WTC11 (cell line): ENCODE data around the gene NTMT2. TPM values are rescaled to one million over a fixed set of nuclear protein-coding genes. Genes with fewer than 3 reads are reported as not detected.

Experiments used
- ATAC-seq: fragments of 200-7000 bp; cut with Tn5 transposase; 2 replicates; pipeline ENCODE4 v1.10.0; 2021; ENCODE audit warnings: mild to moderate bottlenecking, moderate library complexity
- CTCF ChIA-PET: fragments of 300-600 bp; sonication (Branson Sonifier 250); formaldehyde crosslinking; loops from one replicate; lab custom pipeline; 2021; ENCODE audit warnings: antibody characterized with exemption; lab: Charles Lee
- POLR2A ChIA-PET: fragments of 350-600 bp; sonication (Branson Sonifier 250); formaldehyde crosslinking; loops from one replicate; lab custom pipeline; 2021; ENCODE audit warnings: antibody characterized with exemption; lab: Charles Lee
- DNase-seq: peaks from one replicate; pipeline ENCODE4 v3.0.0; 2021; ENCODE audit warnings: low spot score
- H3K27ac Mint-ChIP-seq: 2 replicates; pipeline ENCODE4 v1.8.0; 2021; ENCODE audit warnings: mixed read lengths
- H3K27me3 Mint-ChIP-seq: 2 replicates; pipeline ENCODE4 v1.8.0; 2021; ENCODE audit warnings: low read depth, mild to moderate bottlenecking, moderate library complexity, mixed read lengths
- H3K36me3 Mint-ChIP-seq: 2 replicates; pipeline ENCODE4 v1.8.0; 2021; ENCODE audit warnings: mixed read lengths
- H3K4me1 Mint-ChIP-seq: 2 replicates; pipeline ENCODE4 v1.8.0; 2022; ENCODE audit warnings: mixed read lengths
- H3K4me3 Mint-ChIP-seq: 2 replicates; pipeline ENCODE4 v1.8.0; 2021; ENCODE audit warnings: mild to moderate bottlenecking, moderate library complexity, mixed read lengths
- H3K9me3 Mint-ChIP-seq: 2 replicates; pipeline ENCODE4 v1.8.0; 2021; ENCODE audit warnings: mixed read lengths
- ATF1 ChIP-seq: sonication (generic); formaldehyde crosslinking; IDR thresholded peaks from 2 replicates; pipeline ENCODE4 v1.8.1; 2023; ENCODE audit warnings: mild to moderate bottlenecking, moderate library complexity, missing genetic modification reagents
- E2F1 ChIP-seq: sonication (generic); formaldehyde crosslinking; IDR thresholded peaks from 2 replicates; pipeline ENCODE4 v1.8.0; 2022; ENCODE audit warnings: mild to moderate bottlenecking, missing genetic modification reagents
- FOXP1 ChIP-seq: sonication (generic); formaldehyde crosslinking; IDR thresholded peaks from 2 replicates; pipeline ENCODE4 v1.8.0; 2022; ENCODE audit warnings: missing genetic modification reagents, mild to moderate bottlenecking, moderate library complexity, borderline replicate concordance
- HMGXB4 ChIP-seq: sonication (generic); formaldehyde crosslinking; IDR thresholded peaks from 2 replicates; pipeline ENCODE4 v1.8.1; 2023; ENCODE audit warnings: mild to moderate bottlenecking, moderate library complexity, missing genetic modification reagents
- NFATC4 ChIP-seq: fragments of 250-450 bp; sonication (Bioruptor Pico); IDR thresholded peaks from 2 replicates; pipeline ENCODE4 v1.9.0; 2021; ENCODE audit warnings: mild to moderate bottlenecking
- NFYB ChIP-seq: sonication (generic); formaldehyde crosslinking; conservative IDR thresholded peaks from 2 replicates; pipeline ENCODE4 v1.8.0; 2022; ENCODE audit warnings: low read depth, missing genetic modification reagents
- NR2C2 ChIP-seq: sonication (generic); formaldehyde crosslinking; IDR thresholded peaks from 2 replicates; pipeline ENCODE4 v1.8.0; 2022; ENCODE audit warnings: mild to moderate bottlenecking, missing genetic modification reagents
- OVOL2 ChIP-seq: fragments of 250-450 bp; sonication (Bioruptor Pico); IDR thresholded peaks from 2 replicates; pipeline ENCODE4 v1.9.0; 2021; ENCODE audit warnings: mild to moderate bottlenecking, borderline replicate concordance
- SP1 ChIP-seq: sonication (generic); formaldehyde crosslinking; conservative IDR thresholded peaks from 2 replicates; pipeline ENCODE4 v1.8.1; 2022; ENCODE audit warnings: missing genetic modification reagents
- TP53 ChIP-seq: sonication (generic); formaldehyde crosslinking; IDR thresholded peaks from 2 replicates; pipeline ENCODE4 v1.8.1; 2023; ENCODE audit warnings: mild to moderate bottlenecking, missing genetic modification reagents
- ZNF121 ChIP-seq: sonication (generic); formaldehyde crosslinking; IDR thresholded peaks from 2 replicates; pipeline ENCODE4 v1.8.0; 2023; ENCODE audit warnings: missing genetic modification reagents
- ZNF317 ChIP-seq: sonication (generic); formaldehyde crosslinking; IDR thresholded peaks from 2 replicates; pipeline ENCODE4 v1.8.1; 2023; ENCODE audit warnings: low read depth, mild to moderate bottlenecking, moderate library complexity, missing genetic modification reagents, borderline replicate concordance
- total RNA-seq: library from RNA; stranded (reverse); gene quantifications from 3 replicates; pipeline ENCODE4 v1.2.3, GENCODE V29; 2021
- TF ChIP-seq, protein P1 (sequence below): sonication (generic); formaldehyde crosslinking; IDR thresholded peaks from 2 replicates; pipeline ENCODE4 v1.8.0; 2023; ENCODE audit warnings: missing genetic modification reagents, mild to moderate bottlenecking, borderline replicate concordance
- TF ChIP-seq, protein P2 (sequence below): sonication (generic); formaldehyde crosslinking; IDR thresholded peaks from 2 replicates; pipeline ENCODE4 v1.8.1; 2023; ENCODE audit warnings: mild to moderate bottlenecking, missing genetic modification reagents, moderate library complexity
- TF ChIP-seq, protein P3 (sequence below): sonication (generic); formaldehyde crosslinking; IDR thresholded peaks from 2 replicates; pipeline ENCODE4 v1.8.1; 2022; ENCODE audit warnings: missing genetic modification reagents, borderline replicate concordance

The NTMT2 gene
- total RNA-seq, 1 experiment from 2014 or later, result 0.24 TPM

- CTCF ChIA-PET, result no interaction called here
- POLR2A ChIA-PET, result no interaction called here
- ATAC-seq (no peak), DNase-seq (no peak)
- no peaks in the 10 kb centered on the region; the same call in 1 of the 2 replicates for H3K9me3 Mint-ChIP-seq
- peaks cover 3% of the 10 kb centered on the region; the same call in 1 of the 2 replicates for H3K27me3 Mint-ChIP-seq
- no peak overlapping the region for H3K27ac Mint-ChIP-seq
- no peaks in the 10 kb centered on the region for H3K4me1 Mint-ChIP-seq
- TF ChIP-seq TP53 (no peak), ZNF317 (CRISPR knock-in tag) (no peak), ATF1 (no peak), SP1 (CRISPR knock-in tag) (no peak), HMGXB4 (CRISPR knock-in tag) (no peak), OVOL2 (no peak), FOXP1 (CRISPR knock-in tag) (no peak)
- TF ChIP-seq, protein P1, sequence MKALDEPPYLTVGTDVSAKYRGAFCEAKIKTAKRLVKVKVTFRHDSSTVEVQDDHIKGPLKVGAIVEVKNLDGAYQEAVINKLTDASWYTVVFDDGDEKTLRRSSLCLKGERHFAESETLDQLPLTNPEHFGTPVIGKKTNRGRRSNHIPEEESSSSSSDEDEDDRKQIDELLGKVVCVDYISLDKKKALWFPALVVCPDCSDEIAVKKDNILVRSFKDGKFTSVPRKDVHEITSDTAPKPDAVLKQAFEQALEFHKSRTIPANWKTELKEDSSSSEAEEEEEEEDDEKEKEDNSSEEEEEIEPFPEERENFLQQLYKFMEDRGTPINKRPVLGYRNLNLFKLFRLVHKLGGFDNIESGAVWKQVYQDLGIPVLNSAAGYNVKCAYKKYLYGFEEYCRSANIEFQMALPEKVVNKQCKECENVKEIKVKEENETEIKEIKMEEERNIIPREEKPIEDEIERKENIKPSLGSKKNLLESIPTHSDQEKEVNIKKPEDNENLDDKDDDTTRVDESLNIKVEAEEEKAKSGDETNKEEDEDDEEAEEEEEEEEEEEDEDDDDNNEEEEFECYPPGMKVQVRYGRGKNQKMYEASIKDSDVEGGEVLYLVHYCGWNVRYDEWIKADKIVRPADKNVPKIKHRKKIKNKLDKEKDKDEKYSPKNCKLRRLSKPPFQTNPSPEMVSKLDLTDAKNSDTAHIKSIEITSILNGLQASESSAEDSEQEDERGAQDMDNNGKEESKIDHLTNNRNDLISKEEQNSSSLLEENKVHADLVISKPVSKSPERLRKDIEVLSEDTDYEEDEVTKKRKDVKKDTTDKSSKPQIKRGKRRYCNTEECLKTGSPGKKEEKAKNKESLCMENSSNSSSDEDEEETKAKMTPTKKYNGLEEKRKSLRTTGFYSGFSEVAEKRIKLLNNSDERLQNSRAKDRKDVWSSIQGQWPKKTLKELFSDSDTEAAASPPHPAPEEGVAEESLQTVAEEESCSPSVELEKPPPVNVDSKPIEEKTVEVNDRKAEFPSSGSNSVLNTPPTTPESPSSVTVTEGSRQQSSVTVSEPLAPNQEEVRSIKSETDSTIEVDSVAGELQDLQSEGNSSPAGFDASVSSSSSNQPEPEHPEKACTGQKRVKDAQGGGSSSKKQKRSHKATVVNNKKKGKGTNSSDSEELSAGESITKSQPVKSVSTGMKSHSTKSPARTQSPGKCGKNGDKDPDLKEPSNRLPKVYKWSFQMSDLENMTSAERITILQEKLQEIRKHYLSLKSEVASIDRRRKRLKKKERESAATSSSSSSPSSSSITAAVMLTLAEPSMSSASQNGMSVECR (CRISPR knock-in tag), result no peak
- no peak overlapping the region for H3K4me3 Mint-ChIP-seq
- no peaks in the 10 kb centered on the region for H3K36me3 Mint-ChIP-seq
Observed at GRCh38 chr1:170198090-170198489, 52.3 kb downstream of the NTMT2 start.

DNA sequence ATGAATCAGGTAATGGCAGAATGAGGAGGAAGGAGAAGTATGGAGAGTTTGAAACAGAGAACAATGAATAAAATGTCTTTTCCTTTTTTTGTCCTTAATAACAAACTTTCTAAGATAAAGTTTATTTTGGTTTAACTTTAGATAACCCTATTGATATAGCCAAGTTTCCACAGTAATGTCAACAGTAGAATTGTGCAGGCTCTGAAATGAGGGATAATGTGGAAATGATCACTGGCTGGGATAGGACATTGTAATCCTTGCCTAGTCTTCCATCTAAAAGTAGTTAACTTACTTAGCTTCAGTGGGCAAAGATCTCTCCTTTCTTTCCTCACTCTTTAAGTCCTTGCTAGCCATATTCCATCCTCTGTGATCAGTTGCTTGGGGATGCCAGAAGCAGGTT lies 52.8 kb downstream of the NTMT2 start:
- Mint-ChIP-seq H3K4me3 (no peak overlapping the region), H3K9me3 (no peaks in the 10 kb centered on the region; the same call in 1 of the 2 replicates), H3K36me3 (no peaks in the 10 kb centered on the region), H3K27ac (no peak overlapping the region), H3K4me1 (peaks cover 3% of the 10 kb centered on the region), H3K27me3 (peaks cover 3% of the 10 kb centered on the region; the same call in 1 of the 2 replicates)
- ATAC-seq, result no peak
- DNase-seq, result no peak
- POLR2A ChIA-PET, result no interaction called here
- TF ChIP-seq E2F1 (CRISPR knock-in tag), result no peak
- TF ChIP-seq NFATC4 (CRISPR knock-in tag), result no peak
- TF ChIP-seq NR2C2 (CRISPR knock-in tag), result no peak
- no peak for TF ChIP-seq ZNF121
- no peak for TF ChIP-seq TP53
- CTCF ChIA-PET, result no interaction called here

GRCh38 chr1:170200161-170200560 lies 54.4 kb downstream of the NTMT2 start:
- ChIA-PET POLR2A (no interaction called here), CTCF (interaction anchor here (0.6 kb wide), 1 partner anchor 1470 kb away, joined by 3 read pairs; no protein-coding TSS in a partner anchor)
- DNase-seq (no peak), ATAC-seq (no peak)
- peaks cover 19% of the 10 kb centered on the region for H3K4me1 Mint-ChIP-seq
- H3K27me3 Mint-ChIP-seq, result peaks cover 3% of the 10 kb centered on the region; the same call in 1 of the 2 replicates
- H3K27ac Mint-ChIP-seq, result no peak overlapping the region
- no peaks in the 10 kb centered on the region; the same call in 1 of the 2 replicates for H3K9me3 Mint-ChIP-seq
- H3K4me3 Mint-ChIP-seq, result no peak overlapping the region
- no peaks in the 10 kb centered on the region for H3K36me3 Mint-ChIP-seq
- TF ChIP-seq, protein P2, sequence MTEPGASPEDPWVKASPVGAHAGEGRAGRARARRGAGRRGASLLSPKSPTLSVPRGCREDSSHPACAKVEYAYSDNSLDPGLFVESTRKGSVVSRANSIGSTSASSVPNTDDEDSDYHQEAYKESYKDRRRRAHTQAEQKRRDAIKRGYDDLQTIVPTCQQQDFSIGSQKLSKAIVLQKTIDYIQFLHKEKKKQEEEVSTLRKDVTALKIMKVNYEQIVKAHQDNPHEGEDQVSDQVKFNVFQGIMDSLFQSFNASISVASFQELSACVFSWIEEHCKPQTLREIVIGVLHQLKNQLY (CRISPR knock-in tag), result no peak
- TF ChIP-seq NFYB (CRISPR knock-in tag), result no peak
- TF ChIP-seq, protein P1 (CRISPR knock-in tag), result no peak
- TF ChIP-seq, protein P3, sequence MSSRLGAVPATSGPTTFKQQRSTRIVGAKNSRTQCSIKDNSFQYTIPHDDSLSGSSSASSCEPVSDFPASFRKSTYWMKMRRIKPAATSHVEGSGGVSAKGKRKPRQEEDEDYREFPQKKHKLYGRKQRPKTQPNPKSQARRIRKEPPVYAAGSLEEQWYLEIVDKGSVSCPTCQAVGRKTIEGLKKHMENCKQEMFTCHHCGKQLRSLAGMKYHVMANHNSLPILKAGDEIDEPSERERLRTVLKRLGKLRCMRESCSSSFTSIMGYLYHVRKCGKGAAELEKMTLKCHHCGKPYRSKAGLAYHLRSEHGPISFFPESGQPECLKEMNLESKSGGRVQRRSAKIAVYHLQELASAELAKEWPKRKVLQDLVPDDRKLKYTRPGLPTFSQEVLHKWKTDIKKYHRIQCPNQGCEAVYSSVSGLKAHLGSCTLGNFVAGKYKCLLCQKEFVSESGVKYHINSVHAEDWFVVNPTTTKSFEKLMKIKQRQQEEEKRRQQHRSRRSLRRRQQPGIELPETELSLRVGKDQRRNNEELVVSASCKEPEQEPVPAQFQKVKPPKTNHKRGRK (CRISPR knock-in tag), result no peak
- TF ChIP-seq ZNF121, result no peak
